NCI-H526 treated with DMSO at 0.1 percent for 48 hours (cell line): Measurements from ENCODE around the gene WDR73.
A peak's percentile ranks its signal among the peaks of the same experiment; 100 is the strongest.
"Not testable (repeated sequence)": the region's sequence is repeated elsewhere in the genome, so short reads cannot be mapped to it uniquely, and the experiment has no call there.

Source experiments
- DNase-seq: peaks from one replicate; lab custom pipeline; 2025; lab: John Stamatoyannopoulos, UW

Gene WDR73

DNA sequence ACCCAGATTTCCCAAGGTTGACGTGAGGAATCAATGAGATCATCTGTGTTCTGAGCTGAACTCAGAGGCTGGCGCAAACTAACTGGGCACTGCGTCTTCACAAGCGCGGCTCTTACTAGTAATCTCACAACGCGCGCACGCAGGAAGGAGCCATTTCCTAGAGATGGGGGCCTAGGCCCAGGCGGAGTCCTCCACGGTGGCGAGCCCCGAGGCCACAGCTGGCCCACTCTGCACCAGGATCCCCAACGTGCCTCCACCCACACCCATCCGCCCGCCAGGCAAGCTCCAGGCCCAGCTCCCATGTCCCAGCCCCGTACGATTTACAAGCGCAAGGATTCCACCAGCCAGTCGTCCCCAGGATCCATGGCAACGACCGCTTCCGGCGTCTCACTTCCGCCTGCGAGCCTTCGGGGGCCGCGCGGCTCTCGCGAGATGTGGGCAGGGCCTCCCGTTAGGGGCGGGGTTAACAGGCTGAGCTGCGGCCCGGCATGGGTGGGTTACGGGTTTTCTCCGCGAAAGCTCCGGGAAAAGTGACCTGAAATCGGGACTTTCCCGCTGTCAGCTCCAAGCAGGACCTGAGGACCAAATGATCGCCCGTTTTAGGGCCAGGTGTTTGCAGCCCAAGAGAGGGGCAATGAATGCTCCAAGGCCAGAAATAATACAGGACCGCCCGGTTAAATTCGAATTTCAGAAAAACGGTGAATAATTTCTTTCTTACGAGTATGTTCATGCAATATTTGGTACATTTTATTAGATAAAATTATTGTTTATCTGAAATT is at the start of gene WDR73:
WDR73 (minus strand) TSS at position 374 of the 779 bp plus-strand sequence; CDS start at position 365, 9 bp downstream.
- DNase-seq: peak; percentile 84

DNA sequence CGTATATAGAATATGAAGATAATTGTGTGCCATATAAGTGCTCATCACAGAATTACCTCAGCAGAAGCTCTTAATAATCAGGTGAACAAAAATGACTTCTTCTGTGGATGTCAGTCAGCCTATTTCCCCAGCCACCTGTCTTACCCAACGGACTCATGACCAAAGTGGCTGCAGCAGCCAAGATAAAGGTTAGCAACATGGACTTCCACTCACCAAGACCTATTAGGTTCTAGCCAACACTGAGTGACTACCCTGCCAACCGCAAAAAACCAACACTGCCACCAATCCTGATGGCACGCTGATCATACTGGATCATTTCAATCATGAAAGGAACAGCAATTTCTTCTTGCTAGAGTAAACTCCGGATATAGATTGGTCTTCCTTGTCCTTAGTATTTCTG is 49.7 kb upstream of the WDR73 start:
- no peak for DNase-seq

DNA sequence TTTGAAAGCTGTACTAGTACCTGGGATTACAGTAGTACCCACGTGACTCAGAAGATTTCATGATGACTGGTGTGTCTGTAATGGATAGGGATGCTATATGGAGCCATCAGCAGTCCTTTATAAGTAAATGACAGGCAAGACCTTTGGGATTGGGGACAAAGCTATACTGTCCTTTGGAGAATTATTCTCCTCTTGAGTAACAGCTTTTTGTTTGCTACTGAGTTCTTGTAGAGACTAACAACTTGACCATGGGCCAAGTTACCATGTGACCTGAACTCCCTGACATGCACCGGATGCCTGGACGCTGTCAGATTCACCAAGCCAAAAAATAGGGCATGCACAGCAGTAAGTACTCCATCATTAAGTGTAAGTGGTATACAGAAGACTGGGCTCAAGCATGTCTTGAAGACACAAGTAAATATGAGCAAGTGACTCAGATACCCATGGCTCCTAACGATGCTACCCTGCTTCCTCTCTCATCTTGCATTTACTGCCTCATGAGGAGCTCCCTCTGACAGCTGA is 48.9 kb upstream of the WDR73 start:
- no peak for DNase-seq

DNA sequence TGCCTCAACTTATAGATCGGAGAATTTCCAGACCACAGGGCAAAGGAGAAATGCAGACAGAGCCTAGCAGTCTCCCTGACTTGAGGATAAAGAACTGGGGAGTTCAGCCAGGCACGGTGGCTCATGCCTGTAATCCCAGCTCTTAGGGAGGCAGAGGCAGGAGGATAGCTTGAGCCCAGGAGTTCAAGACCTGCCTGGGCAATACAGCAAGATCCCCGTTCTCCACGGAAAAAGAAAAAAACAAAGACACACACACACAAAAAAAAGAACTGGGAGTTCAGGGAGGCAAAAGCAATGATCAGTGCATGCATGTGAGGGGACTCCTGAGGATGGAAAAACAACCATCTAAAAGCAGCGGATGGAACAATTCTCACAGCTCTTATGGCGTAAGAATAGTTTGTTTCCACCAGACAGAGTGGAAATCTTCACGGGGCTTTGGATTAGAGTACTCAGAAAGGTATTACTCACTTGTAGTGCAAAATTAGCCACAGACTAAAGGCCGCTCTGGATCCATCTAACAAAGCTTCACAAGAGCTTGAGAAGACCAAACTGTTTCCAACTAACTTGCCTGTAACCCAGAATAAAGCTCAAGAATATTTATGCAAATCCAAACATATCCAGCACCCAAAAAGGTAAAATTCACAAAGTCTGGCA is 45.6 kb upstream of the WDR73 start:
- no peak for DNase-seq

GRCh38 chr15:84697236-84697990 is 43.3 kb upstream of the WDR73 start:
- DNase-seq: no peak

DNA sequence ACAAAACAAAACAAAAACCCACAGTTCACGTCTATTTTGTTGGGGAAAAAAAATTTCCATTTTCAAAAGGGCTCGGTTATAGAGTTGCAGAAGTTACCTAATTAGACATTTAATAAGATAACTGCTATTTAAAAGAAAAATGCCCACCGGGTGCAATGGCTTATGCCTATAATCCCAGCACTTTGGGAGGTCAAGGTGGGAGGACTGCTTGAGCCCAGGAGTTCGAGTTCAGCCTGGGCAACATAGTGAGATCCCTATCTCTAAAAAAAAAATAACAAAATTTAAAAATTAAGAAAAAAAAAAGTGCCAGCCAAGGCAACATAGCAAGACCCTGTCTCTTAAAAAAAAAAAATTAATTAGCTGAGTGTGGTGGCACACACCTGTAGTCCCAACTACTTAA is 42.7 kb upstream of the WDR73 start:
- DNase-seq: no peak

DNA sequence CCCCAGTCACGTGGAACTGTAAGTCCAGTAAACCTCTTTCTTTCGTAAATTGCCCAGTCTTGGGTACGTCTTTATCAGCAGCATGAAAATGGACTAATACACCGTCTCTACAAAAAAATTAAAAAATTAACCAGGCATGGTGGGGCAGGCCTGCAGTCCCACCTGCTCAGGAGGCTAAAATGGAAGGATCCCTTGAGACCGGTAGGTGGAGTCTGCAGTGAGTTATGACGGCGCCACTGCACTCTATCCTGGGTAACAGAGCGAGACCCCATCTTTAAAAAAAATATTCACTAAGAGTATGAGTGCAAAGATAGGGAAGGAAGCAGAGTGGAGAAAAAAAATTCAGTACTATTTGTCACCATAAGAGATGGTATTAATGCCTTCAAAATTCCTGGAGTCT is 36.3 kb upstream of the WDR73 start:
- no peak for DNase-seq

- DNase-seq: no peak
Measured at GRCh38 chr15:84689858-84690257, 35.8 kb upstream of the WDR73 start.

GRCh38 chr15:84686446-84686845 is 32.4 kb upstream of the WDR73 start:
- DNase-seq: not testable (repeated sequence)

DNA sequence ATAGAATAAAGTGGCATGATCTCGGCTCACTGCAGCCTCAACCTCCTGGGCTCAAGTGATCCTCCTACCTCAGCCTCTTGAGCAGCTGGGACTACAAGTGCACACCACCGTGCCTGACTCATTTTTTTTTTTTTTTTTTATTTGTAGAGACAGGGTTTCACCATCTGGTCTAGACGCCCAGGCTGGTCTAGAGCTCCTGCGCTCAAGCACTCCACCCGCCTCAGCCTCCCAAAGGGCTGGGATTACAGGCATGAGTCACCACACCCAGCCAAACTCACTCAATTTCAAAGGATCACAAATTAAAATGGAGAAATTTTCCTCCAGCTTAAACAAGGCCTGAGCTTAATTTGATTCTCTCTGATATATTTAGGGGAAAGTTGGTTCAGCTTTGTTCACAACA is 31.2 kb upstream of the WDR73 start:
- DNase-seq: no peak

DNA sequence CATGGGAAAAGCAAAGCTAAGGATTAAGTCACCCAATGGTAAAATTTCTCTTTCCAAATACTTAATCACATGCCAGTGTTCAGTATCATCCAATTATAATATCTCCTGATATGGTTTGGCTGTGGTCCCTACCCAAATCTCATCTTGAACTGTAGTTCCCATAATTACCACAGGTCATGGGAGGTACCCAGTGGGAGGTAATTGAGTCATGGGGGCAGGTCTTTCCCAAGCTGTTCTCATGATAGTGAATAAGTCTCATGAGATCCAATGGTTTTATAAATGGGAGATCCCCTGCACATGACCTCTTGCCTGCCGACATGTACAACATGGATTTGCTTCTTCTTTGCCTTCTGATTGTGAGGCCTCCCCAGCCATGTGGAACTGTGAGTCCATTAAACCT is 30.0 kb upstream of the WDR73 start:
- no peak for DNase-seq

- DNase-seq: no peak
Measured at GRCh38 chr15:84681831-84682230, 27.7 kb upstream of the WDR73 start.

GRCh38 chr15:84671211-84671610 is 17.1 kb upstream of the WDR73 start:
- no peak for DNase-seq

GRCh38 chr15:84669726-84670125 is 15.6 kb upstream of the WDR73 start:
- DNase-seq: no peak

DNA sequence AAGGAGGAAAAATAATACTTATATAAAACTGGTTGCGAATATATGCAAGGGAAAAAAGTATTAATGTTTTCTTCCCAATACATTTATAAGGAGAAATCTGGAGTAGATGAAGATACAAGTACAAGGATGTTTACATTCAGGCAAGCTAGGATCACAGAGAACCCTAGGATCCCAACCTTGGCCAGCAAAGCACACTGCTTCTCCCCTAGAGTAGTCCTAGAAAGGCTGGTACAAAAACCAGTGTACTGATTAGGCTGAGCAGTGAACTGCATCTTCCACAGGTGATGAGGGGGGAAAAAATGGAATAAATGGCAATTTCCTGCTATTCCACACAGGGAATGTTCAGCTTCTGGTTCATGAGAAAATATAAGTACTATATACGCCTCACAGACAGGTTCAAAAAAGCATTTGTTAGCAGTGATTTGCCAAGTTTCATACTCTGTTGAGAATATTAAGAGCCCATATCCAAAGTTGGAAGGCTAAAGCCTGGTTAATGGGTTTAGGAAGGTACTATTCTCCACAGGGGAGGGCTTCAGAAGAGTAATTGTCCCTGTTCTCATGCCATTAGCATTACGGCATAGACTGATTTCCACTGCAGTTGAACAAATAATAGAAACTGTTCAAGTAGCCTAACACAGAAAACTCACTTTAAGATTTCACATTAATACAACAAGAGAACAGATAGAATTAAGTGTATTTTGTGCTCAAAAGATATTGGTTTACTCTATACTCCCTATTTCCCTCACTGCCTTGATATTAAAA is 14.3 kb upstream of the WDR73 start:
- DNase-seq: no peak

DNA sequence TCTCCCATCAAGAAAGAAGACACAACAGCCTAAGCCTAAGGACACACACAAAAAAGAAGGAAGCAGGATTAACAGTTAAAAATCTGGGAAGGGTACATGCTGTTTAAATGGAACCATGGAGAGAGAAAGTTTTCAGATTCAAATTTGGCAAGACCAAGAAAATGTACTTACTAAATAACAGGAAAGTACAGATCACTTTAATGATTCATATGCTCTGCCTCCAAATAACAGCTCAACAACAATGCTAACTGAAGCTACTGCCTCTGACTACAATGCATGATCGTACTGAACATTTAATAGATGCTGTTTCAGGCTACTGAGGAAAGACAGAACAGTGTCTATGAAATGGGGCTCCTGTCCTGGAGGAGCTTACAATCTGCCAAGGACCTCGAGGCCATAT is 12.3 kb upstream of the WDR73 start:
- DNase-seq: no peak

- DNase-seq: no peak
Measured at GRCh38 chr15:84661001-84661400, 6.9 kb upstream of the WDR73 start.

GRCh38 chr15:84659904-84660781 is 6.1 kb upstream of the WDR73 start:
- no peak for DNase-seq

GRCh38 chr15:84658788-84659411 is 4.8 kb upstream of the WDR73 start:
- DNase-seq: peak; percentile 35

- peak; percentile 48 for DNase-seq
Measured at GRCh38 chr15:84658080-84658787, 4.2 kb upstream of the WDR73 start, which contains the start of gene NMB. TSS of gene NMB (minus strand) at chr15:84658199. CDS start at chr15:84658152, 47 bp downstream.
